ENCODE measurements around the gene MRGPRX4.
A peak's percentile ranks its signal among the peaks of the same experiment; 100 is the strongest.

MRGPRX4 gene

GRCh38 chr11:18209058-18209457 lies 36.4 kb downstream of the MRGPRX4 start:
- no peak for DNase-seq (ENCODE audit: low read depth in 1 of 2, low spot score in 1 of 2)

GRCh38 chr11:18221274-18221876 lies 48.7 kb downstream of the MRGPRX4 start:
- H3K4me3 ChIP-seq (replicated peaks; ENCODE audit: insufficient read depth, low read length) = no peak overlapping the region
- H3K27ac ChIP-seq (replicated peaks) = no peak overlapping the region
- no peak for DNase-seq (ENCODE audit: low read depth in 1 of 2, low spot score in 1 of 2)
- TF ChIP-seq CTCF (IDR thresholded peaks at IDR 0.05; ENCODE audit: insufficient read depth, low read length) (no peak), REST (IDR thresholded peaks at IDR 0.05; ENCODE audit: insufficient replicate concordance, low read depth) (no peak), SPI1 (IDR thresholded peaks at IDR 0.05; ENCODE audit: borderline replicate concordance, low read depth) (no peak), POLR2AphosphoS5 (IDR thresholded peaks at IDR 0.05; ENCODE audit: low read depth) (no peak), GABPA (IDR thresholded peaks at IDR 0.05; ENCODE audit: low read depth) (no peak)
- no peaks in the 10 kb centered on the region for H3K27me3 ChIP-seq (ENCODE audit: insufficient read depth, poor library complexity, severe bottlenecking)

More at GRCh38 chr11:18209058-18209457, 36.4 kb downstream of the MRGPRX4 start:
- H3K27ac ChIP-seq (replicated peaks) = no peak overlapping the region
- peaks cover 7% of the 10 kb centered on the region for H3K27me3 ChIP-seq (ENCODE audit: insufficient read depth, poor library complexity, severe bottlenecking)
- no peak overlapping the region for H3K4me3 ChIP-seq (replicated peaks; ENCODE audit: insufficient read depth, low read length)
- TF ChIP-seq CTCF (IDR thresholded peaks at IDR 0.05; ENCODE audit: insufficient read depth, low read length) (no peak), POLR2AphosphoS5 (IDR thresholded peaks at IDR 0.05; ENCODE audit: low read depth) (no peak), SPI1 (IDR thresholded peaks at IDR 0.05; ENCODE audit: borderline replicate concordance, low read depth) (no peak), GABPA (IDR thresholded peaks at IDR 0.05; ENCODE audit: low read depth) (no peak), REST (IDR thresholded peaks at IDR 0.05; ENCODE audit: insufficient replicate concordance, low read depth) (no peak)

GRCh38 chr11:18222814-18223421 lies 50.3 kb downstream of the MRGPRX4 start:
- no peak overlapping the region for H3K27ac ChIP-seq (replicated peaks)
- no peaks in the 10 kb centered on the region for H3K27me3 ChIP-seq (ENCODE audit: insufficient read depth, poor library complexity, severe bottlenecking)
- H3K4me3 ChIP-seq (replicated peaks; ENCODE audit: insufficient read depth, low read length) = no peak overlapping the region
- DNase-seq (ENCODE audit: low read depth in 1 of 2, low spot score in 1 of 2) = no peak
- peak; percentile 59 for TF ChIP-seq SPI1 (IDR thresholded peaks at IDR 0.05; ENCODE audit: borderline replicate concordance, low read depth)
- TF ChIP-seq GABPA (IDR thresholded peaks at IDR 0.05; ENCODE audit: low read depth) = no peak
- no peak for TF ChIP-seq POLR2AphosphoS5 (IDR thresholded peaks at IDR 0.05; ENCODE audit: low read depth)
